ENCODE data around the gene ELF3.
"Not testable (repeated sequence)": the region's sequence is repeated elsewhere in the genome, so short reads cannot be mapped to it uniquely, and the experiment has no call there.

ELF3 gene

GRCh38 chr1:202014915-202015661, 4.7 kb downstream of the ELF3 start:
- no peak overlapping the region for H3K4me3 ChIP-seq (ENCODE audit: low read length)
- no peak for TF ChIP-seq ZNF274 (IDR thresholded peaks at IDR 0.05; ENCODE audit: low read depth, low read length)

DNA sequence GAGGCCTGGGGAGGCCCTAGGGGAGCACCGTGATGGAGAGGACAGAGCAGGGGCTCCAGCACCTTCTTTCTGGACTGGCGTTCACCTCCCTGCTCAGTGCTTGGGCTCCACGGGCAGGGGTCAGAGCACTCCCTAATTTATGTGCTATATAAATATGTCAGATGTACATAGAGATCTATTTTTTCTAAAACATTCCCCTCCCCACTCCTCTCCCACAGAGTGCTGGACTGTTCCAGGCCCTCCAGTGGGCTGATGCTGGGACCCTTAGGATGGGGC, 5.2 kb downstream of the ELF3 start:
- no peak for TF ChIP-seq ZNF274 (IDR thresholded peaks at IDR 0.05; ENCODE audit: low read depth, low read length)
- no peak overlapping the region for H3K4me3 ChIP-seq (ENCODE audit: low read length)

DNA sequence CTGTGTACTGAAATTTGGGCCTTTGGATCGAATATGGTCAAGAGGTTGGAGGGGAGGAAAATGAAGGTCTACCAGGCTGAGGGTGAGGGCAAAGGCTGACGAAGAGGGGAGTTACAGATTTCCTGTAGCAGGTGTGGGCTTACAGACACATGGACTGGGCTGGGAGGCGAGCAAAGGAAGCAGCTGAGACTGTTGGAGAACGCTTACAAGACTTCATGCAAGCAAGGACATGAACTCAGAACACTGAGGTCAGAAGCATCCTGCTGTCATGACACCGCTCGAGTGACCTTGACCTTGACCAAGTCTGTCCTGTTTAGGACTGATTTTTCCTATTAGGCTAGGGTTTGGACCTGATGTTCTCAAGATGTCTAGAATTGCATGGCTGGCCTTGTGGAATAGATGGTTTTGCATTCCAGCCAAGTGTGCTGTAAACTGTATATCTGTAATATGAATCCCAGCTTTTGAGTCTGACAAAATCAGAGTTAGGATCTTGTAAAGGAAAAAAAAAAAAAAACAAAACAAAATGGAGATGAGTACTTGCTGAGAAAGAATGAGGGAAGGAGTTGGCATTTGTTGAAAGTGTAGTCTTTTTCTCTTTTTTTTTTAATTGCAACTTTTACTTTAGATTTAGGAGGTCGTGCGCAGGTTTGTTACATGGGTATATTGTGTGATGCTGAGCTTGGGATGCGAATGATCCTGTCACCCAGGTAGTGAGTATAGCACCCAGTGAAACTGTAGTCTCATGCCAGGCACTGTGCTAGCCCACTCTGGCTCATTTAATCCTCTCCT, 5.8 kb downstream of the ELF3 start:
- H3K4me3 ChIP-seq (ENCODE audit: low read length) = no peak overlapping the region
- TF ChIP-seq ZNF274 (IDR thresholded peaks at IDR 0.05; ENCODE audit: low read depth, low read length) = no peak

DNA sequence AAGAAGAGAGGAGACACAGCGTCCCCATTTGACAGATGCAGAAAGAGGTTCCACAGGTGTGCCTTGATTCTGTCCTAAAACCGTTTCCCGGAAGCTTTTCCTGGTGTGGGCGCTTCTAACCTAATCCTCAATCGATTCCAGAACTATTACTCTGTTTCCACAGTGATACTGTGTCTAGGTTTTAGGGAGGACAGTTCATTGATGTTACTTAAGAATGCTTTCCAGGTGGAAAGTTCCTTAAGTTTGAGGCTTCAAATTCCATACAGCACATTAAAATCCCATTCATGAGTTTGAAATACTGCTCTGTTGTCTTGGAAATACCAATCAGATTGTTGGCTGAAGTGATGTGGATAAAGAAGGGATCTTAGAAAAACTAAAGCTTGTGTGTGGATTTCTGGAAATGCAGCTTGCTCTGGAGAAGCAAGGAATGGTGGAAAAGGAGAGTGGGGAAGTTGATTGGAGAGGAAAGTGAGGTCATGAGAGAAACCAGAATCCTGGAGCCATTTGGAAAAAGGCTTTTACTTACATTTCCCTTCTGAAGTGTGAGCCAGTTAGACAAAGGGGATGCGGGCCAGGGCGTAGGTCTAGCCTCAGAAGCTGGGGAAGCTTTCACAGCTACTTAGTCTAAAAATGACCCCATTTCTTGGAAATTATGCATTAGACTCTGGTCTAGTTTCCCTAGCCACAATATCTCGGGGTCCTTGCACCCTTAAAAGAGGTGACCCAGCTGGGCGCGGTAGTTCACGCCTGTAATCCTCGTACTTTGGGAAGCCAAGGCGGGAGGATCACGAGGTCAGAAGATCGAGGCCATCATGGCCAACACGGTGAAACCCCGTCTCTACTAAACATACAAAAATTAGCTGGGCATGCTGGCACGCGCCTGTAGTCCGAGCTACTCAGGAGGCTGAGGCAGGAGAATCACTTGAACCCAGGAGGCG, 6.7 kb downstream of the ELF3 start:
- no peak overlapping the region for H3K4me3 ChIP-seq (ENCODE audit: low read length)
- TF ChIP-seq ZNF274 (IDR thresholded peaks at IDR 0.05; ENCODE audit: low read depth, low read length) = no peak

DNA sequence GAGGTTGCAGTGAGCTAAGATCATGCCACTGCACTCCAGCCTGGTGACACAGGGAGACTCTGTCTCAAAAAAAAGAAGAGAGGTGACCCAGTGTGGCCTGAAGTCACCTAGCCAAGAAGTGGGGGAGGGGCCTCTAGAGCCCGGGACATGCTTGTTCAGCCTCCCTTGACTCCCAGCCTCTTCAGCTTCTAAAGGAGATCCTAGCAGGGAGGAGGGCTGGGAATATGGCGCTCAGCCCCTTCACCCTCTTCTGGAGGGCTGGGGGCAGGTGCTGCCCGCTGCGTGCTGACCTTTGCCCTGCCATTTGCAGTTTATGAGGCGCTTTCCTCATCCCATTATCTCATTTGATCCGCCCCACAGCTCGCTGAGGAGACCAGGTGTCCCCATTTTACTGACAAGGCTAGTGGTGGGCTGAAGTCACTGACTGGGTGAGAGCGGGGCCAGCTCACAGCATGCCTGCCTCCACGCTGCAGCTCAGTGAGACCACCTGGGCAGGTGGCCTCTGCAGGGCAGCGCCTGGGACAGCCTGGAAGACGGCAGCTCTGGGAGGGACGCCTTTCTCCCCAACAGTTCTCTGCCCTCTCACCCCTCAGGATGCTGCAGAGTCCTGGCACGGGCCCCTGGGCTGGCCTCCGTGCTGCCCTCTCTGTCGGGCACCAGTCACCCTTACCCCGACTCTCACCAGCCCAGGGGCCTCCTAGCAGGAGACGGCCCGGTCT, 7.5 kb downstream of the ELF3 start:
- no peak for TF ChIP-seq ZNF274 (IDR thresholded peaks at IDR 0.05; ENCODE audit: low read depth, low read length)
- H3K4me3 ChIP-seq (ENCODE audit: low read length) = no peak overlapping the region

DNA sequence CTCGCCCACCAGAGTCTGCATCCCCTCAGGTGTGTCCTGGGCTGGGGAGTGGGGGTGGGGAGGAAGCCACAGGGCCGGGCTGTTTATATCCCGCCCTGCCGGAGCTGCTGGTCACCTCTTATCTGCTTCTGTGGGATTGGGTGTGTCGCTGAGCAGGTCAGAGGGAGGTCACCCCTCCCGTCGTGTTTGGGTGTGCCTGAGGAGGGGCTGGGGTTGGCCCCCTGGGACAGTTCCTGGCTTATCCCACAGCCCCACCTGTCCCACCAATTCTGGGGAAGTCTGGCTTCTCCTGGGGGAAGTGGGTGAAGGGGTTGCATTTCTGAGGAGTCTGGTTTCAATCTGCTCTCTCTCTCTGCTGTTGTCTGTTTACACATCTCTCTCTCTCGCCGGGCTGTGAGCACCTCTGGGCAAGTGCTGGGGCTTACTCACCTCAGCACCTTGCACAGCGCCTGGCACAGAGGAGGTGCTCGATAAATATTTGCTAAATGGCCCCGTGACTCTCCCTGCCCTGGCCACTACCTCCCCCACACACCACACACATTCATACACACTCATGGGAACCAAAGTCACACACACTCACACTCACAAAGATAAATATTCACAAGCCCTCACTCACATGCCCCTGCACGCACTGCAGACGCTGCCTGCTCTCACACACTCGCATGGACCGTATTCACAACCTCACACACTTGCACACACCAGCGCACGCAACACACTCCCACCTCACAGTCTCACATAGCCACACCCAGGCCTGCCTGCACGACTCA, 8.3 kb downstream of the ELF3 start:
- no peak overlapping the region for H3K4me3 ChIP-seq (ENCODE audit: low read length)
- TF ChIP-seq ZNF274 (IDR thresholded peaks at IDR 0.05; ENCODE audit: low read depth, low read length) = no peak

DNA sequence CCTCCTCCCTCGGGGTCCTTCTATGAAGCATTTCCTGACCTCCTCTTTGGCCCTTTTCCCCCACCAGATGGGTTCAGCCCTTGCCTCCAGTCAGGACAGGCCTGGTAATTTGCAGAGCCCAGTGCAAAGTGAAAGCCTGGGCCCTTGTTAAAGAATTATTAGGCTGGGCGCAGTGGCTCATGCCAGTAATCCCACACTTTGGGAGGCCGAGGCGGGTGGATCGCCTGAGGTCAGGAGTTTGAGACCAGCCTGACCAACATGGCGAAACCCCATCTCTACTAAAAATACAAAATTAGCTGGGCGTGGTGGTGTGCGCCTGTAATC, 8.8 kb downstream of the ELF3 start:
- not testable (repeated sequence) for H3K4me3 ChIP-seq (ENCODE audit: low read length)

- TF ChIP-seq ZNF274 (IDR thresholded peaks at IDR 0.05; ENCODE audit: low read depth, low read length) = no peak
- H3K4me3 ChIP-seq (ENCODE audit: low read length) = no peak overlapping the region
Measured at GRCh38 chr1:202023001-202023433, 12.6 kb downstream of the ELF3 start.

DNA sequence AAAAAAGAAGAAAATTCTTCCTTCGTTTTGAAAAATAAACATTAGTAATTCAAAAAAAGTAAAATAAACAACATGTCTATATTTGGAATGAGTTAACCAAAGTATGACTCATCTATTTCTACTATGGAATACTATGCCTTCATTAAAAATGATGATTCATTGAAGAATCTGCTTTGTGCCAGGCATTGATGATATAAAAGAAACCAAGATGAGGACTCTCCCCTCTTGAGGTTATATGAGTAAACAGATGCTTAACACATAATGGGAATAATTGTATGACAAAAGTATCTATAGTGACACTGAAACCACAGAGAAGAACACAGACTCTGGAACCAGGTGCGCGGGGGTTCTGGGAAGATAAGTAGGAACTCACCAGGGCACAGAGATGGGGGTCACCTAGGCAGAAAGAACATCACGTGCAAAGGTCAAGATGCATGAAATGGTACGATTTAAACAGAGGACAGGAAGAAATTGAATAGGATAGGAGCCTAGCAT, 18.8 kb downstream of the ELF3 start:
- no peak for TF ChIP-seq ZNF274 (IDR thresholded peaks at IDR 0.05; ENCODE audit: low read depth, low read length)
- H3K4me3 ChIP-seq (ENCODE audit: low read length) = no peak overlapping the region

DNA sequence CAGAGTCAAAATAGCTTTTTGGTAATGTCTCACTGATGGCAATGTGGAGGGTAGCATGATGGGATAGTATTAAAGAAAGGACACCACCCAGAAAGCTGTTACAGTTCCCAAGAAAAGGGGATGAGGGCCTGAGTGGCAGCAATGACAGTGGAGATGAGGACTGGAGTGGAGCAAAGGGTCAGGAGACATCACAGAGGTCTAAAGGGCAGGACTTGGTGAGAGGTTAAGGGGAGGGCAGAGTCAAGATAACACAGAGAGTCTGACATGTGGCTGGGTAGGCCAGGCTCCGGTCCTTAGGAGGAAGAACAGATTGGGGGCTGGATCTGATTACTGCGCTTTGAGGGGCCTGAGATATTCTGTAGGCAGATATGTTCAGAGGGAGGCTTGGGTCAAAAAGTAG, 19.3 kb downstream of the ELF3 start:
- H3K4me3 ChIP-seq (ENCODE audit: low read length) = no peak overlapping the region
- TF ChIP-seq ZNF274 (IDR thresholded peaks at IDR 0.05; ENCODE audit: low read depth, low read length) = no peak

DNA sequence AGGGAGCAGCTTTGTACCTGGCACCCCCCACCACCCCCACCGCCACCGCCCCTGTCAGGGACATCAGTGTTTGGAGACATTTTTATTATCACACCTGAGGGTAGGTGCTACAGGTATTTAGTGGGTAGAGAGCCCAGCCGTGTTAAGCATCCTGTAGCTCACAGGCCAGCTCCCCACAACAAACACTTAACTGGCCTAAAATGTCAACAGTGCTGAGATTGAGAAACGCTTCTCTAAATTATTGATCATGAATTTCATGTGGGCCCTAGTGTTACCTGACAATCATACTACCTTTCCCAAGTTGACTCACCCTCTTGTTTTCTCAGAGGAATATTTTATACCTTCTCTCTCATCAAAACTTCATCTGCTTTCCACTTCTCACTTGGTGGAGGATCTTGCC, 21.4 kb downstream of the ELF3 start:
- TF ChIP-seq ZNF274 (IDR thresholded peaks at IDR 0.05; ENCODE audit: low read depth, low read length) = no peak

DNA sequence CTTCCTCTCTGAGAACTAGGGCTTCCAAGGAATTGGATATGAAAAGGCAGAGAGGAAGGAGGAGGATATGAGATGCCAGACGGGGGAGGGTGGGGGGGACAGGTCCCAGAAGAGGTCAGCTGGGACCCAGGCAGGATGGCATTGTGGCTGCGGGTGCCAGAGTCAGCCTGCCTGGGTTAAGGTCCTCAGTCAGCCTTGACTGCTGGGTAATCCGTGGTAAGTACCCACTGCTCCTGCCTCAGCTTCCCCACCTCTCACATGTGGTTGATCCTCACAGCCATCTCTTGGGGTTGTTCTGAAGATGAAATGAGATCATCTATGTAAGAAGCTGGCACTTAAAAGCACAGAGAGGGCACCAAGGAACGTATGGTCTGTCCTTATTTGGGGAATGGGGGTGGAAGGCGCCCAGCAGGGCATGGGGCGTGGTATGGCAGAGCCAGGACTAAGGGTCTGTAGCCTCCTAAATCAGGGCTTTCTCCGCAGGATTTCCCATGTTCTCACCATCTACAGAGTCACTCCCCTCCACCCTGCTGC, 23.8 kb downstream of the ELF3 start:
- H3K4me3 ChIP-seq (ENCODE audit: low read length) = no peak overlapping the region
- TF ChIP-seq ZNF274 (IDR thresholded peaks at IDR 0.05; ENCODE audit: low read depth, low read length) = no peak

More for the DNA sequence above, 21.4 kb downstream of the ELF3 start:
- no peak overlapping the region for H3K4me3 ChIP-seq (ENCODE audit: low read length)

All from GM08714 (cell line).